ENCODE data around the gene LIMK2.

GRCh38 chr22:31323578-31324550 lies 111.8 kb downstream of the LIMK2 start:
- TF ChIP-seq FOXK2 (IDR thresholded peaks at IDR 0.05), result no peak
- no peak for TF ChIP-seq NFRKB (IDR thresholded peaks at IDR 0.05)
- no peak for TF ChIP-seq FOXM1 (IDR thresholded peaks at IDR 0.05; ENCODE audit: borderline replicate concordance)
- no peak for TF ChIP-seq SUZ12 (IDR thresholded peaks at IDR 0.05)
- no peak for TF ChIP-seq BHLHE40 (IDR thresholded peaks at IDR 0.05; ENCODE audit: borderline replicate concordance)
- no peak for TF ChIP-seq HDGF (IDR thresholded peaks at IDR 0.05; ENCODE audit: borderline replicate concordance)
- no peak for TF ChIP-seq ARNT (IDR thresholded peaks at IDR 0.05)
- no peak for TF ChIP-seq ELF4 (IDR thresholded peaks at IDR 0.05)
- TF ChIP-seq LEF1 (IDR thresholded peaks at IDR 0.05; ENCODE audit: borderline replicate concordance), result no peak
- no peak for TF ChIP-seq ZNF384 (IDR thresholded peaks at IDR 0.05)
